Activated CD8-positive, alpha-beta T cell treated with anti-CD3 and anti-CD28 coated beads for 36 hours (primary cell): Measurements from ENCODE around the gene ASS1. TPM values are rescaled to one million over a fixed set of nuclear protein-coding genes. Genes with fewer than 3 reads are reported as not detected.

ENCODE experiments used
- ATAC-seq: fragments of 200-7000 bp; cut with Tn5 transposase; one replicate; pipeline ENCODE4 v1.10.0; 2021; ENCODE audit warnings: mild to moderate bottlenecking, moderate library complexity
- CTCF ChIA-PET: fragments of 350-600 bp; sonication (Branson Sonifier 250); formaldehyde crosslinking; loops from one replicate; lab custom pipeline; 2021; ENCODE audit warnings: antibody characterized with exemption; lab: Charles Lee
- POLR2A ChIA-PET: fragments of 350-600 bp; sonication (Branson Sonifier 250); formaldehyde crosslinking; loops from one replicate; lab custom pipeline; 2021; ENCODE audit warnings: antibody characterized with exemption; lab: Charles Lee
- DNase-seq: peaks from one replicate; pipeline ENCODE4 v3.0.0-alpha.2; 2020
- H3K27ac Mint-ChIP-seq: one replicate; pipeline ENCODE4 v1.8.0; 2021; ENCODE audit warnings: mild to moderate bottlenecking, mixed read lengths
- H3K27me3 Mint-ChIP-seq: one replicate; pipeline ENCODE4 v1.8.0; 2021; ENCODE audit warnings: mixed read lengths
- H3K36me3 Mint-ChIP-seq: one replicate; pipeline ENCODE4 v1.8.0; 2021; ENCODE audit warnings: low read depth, mixed read lengths
- H3K4me1 Mint-ChIP-seq: one replicate; pipeline ENCODE4 v1.8.0; 2021; ENCODE audit warnings: low read depth, mixed read lengths
- H3K4me3 Mint-ChIP-seq: one replicate; pipeline ENCODE4 v1.8.0; 2021; ENCODE audit warnings: mild to moderate bottlenecking, moderate library complexity, mixed read lengths
- H3K9me3 Mint-ChIP-seq: one replicate; pipeline ENCODE4 v1.8.0; 2021; ENCODE audit warnings: mixed read lengths
- intact Hi-C: fragments of 100-400 bp; cut with micrococcal nuclease; formaldehyde crosslinking; loops from one replicate; pipeline ENCODE4 v1.10.0; 2022
- total RNA-seq, 2 experiments: library from RNA; stranded (reverse); gene quantifications; one replicate each; pipeline ENCODE4 v1.2.3, GENCODE V29; 2021
- TF ChIP-seq, protein P1 (sequence below): fragments of 200-600 bp; IDR thresholded peaks from one replicate; pipeline ENCODE4 v1.8.0; 2022; ENCODE audit warnings: antibody characterized with exemption, mild to moderate bottlenecking

Gene ASS1
- total RNA-seq, 2 experiments from 2014 or later = 9.8 to 11.5 TPM

DNA sequence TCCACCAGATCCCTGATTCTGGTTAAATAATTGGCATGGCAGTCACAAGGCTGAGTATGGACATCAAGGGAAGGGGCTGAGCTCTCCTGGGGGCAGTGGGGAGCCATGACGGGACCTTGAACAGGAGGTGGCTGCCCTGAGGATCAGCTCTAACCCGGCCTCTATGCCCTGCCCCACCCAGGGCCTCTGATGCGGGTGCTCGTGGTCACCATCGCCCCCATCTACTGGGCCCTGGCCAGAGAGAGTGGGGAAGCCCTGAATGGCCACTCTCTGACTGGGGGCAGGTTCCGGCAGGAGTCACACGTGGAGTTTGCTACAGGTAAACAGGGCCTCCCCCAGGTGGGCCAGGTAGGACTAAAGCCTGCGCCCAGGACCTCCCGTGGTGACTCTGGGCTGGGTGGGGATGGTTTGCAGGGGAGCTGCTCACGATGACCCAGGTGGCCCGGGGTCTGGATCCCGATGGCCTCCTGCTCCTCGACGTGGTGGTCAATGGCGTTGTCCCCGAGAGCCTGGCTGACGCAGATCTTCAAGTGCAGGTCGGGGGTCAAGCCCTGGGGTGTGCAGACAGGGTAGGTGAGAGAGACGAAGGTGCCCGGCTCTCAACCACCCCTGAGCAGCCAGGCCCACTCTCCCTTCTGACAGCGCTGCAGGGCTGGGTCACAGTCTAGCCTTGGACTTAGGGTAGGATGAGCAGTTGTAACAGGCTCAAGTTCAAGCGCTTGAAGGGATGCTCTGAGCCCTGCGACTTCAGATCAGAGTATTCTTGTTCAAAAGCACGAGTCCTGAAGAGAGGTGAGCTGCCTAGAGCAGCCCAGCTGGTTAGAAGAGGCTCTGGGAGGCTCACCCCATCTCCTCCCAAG lies 19.9 kb upstream of the ASS1 start:
- POLR2A ChIA-PET = no interaction called here
- Mint-ChIP-seq H3K36me3 (no peaks in the 10 kb centered on the region), H3K4me3 (no peak overlapping the region), H3K27ac (no peak overlapping the region), H3K9me3 (no peaks in the 10 kb centered on the region), H3K27me3 (peaks cover under 1% of the 10 kb centered on the region), H3K4me1 (no peaks in the 10 kb centered on the region)
- DNase-seq (no peak), ATAC-seq (no peak)
- TF ChIP-seq, protein P1, sequence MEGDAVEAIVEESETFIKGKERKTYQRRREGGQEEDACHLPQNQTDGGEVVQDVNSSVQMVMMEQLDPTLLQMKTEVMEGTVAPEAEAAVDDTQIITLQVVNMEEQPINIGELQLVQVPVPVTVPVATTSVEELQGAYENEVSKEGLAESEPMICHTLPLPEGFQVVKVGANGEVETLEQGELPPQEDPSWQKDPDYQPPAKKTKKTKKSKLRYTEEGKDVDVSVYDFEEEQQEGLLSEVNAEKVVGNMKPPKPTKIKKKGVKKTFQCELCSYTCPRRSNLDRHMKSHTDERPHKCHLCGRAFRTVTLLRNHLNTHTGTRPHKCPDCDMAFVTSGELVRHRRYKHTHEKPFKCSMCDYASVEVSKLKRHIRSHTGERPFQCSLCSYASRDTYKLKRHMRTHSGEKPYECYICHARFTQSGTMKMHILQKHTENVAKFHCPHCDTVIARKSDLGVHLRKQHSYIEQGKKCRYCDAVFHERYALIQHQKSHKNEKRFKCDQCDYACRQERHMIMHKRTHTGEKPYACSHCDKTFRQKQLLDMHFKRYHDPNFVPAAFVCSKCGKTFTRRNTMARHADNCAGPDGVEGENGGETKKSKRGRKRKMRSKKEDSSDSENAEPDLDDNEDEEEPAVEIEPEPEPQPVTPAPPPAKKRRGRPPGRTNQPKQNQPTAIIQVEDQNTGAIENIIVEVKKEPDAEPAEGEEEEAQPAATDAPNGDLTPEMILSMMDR = no peak
- intact Hi-C loops = no loop called here
- CTCF ChIA-PET = no interaction called here

DNA sequence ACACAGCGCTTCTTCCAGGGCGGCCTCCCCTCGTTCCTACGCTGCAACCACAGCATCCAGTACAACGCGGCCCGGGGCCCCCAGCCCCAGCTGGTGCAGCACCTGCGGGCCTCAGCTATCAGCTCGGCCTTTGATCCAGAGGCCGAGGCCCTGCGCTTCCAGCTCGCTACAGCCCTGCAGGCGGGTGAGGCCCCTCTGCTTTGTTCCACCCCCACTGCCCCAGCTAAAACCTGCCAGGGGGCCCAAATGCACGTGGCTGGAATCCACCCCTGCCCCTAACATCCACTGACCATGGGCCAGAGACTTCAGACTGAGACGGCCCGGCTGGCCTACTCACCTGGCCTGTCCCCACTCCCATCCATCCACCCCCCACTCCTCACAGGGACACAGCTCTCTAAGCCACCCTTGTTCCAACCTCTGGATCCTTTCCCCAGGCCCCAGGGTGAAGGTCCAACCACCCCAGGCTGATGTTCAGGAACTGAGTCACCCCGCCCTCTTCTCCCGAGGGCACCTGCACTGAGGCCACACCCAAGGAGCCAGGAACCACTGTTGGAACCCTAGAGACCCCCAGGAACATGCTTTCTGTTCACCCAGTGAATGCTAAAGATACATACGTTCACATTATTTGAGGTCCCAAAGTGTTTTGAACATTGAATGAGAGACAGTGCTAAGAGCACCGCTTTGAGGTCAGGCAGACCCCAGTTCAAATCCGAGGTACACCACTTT lies 18.9 kb upstream of the ASS1 start:
- H3K9me3 Mint-ChIP-seq = no peaks in the 10 kb centered on the region
- POLR2A ChIA-PET = no interaction called here
- no peak for ATAC-seq
- DNase-seq = no peak
- no peak overlapping the region for H3K27ac Mint-ChIP-seq
- CTCF ChIA-PET = no interaction called here
- TF ChIP-seq, protein P1 = no peak
- no peak overlapping the region for H3K4me3 Mint-ChIP-seq
- intact Hi-C loops = no loop called here
- no peaks in the 10 kb centered on the region for H3K36me3 Mint-ChIP-seq
- peaks cover 3% of the 10 kb centered on the region for H3K27me3 Mint-ChIP-seq
- no peaks in the 10 kb centered on the region for H3K4me1 Mint-ChIP-seq

DNA sequence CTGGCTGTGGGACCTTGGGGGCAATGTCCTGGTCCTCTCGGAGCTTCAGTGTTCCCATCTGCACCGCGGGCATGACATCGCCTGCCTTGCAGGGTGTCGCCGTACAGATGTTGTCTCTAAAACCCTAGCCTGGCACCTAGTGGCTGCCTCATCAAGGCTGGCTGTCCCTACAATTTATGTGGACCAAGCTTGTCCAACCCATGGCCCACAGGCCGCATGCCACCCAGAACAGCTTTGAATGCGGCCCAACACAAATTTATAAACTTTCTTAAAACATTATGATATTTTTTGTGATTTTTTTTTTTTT lies 18.3 kb upstream of the ASS1 start:
- ATAC-seq (no peak), DNase-seq (no peak)
- TF ChIP-seq, protein P1 = no peak
- intact Hi-C loops = no loop called here
- Mint-ChIP-seq H3K9me3 (no peaks in the 10 kb centered on the region), H3K36me3 (no peaks in the 10 kb centered on the region), H3K4me3 (no peak overlapping the region), H3K4me1 (no peaks in the 10 kb centered on the region), H3K27me3 (peaks cover 3% of the 10 kb centered on the region), H3K27ac (no peak overlapping the region)
- ChIA-PET CTCF (no interaction called here), POLR2A (no interaction called here)

- ChIA-PET POLR2A (no interaction called here), CTCF (no interaction called here)
These were observed 17.9 kb upstream of the ASS1 start for GRCh38 chr9:130426883-130427282.

More at GRCh38 chr9:130426883-130427282, 17.9 kb upstream of the ASS1 start:
- no peak overlapping the region for H3K27ac Mint-ChIP-seq
- DNase-seq (no peak), ATAC-seq (no peak)
- peaks cover 3% of the 10 kb centered on the region for H3K27me3 Mint-ChIP-seq
- no peaks in the 10 kb centered on the region for H3K9me3 Mint-ChIP-seq
- H3K4me3 Mint-ChIP-seq = no peak overlapping the region
- TF ChIP-seq, protein P1 = no peak
- no peaks in the 10 kb centered on the region for H3K36me3 Mint-ChIP-seq
- intact Hi-C loops = no loop called here
- H3K4me1 Mint-ChIP-seq = no peaks in the 10 kb centered on the region
